BLaER1 (cell line): ENCODE results near the gene MROH7.

ENCODE experiments used
- H3K27ac ChIP-seq: shearing (Covaris generic); formaldehyde crosslinking; 2 replicates; pipeline ENCODE4 v1.8.1; 2022
- H3K27me3 ChIP-seq: shearing (Covaris generic); formaldehyde crosslinking; 2 replicates; pipeline ENCODE4 v1.8.1; 2022
- H3K36me3 ChIP-seq: shearing (Covaris generic); formaldehyde crosslinking; 2 replicates; pipeline ENCODE4 v1.8.1; 2022
- H3K4me1 ChIP-seq: shearing (Covaris generic); formaldehyde crosslinking; 2 replicates; pipeline ENCODE4 v1.8.1; 2022
- H3K4me2 ChIP-seq: shearing (Covaris generic); formaldehyde crosslinking; 2 replicates; pipeline ENCODE4 v1.8.1; 2022
- H3K4me3 ChIP-seq: shearing (Covaris generic); formaldehyde crosslinking; 2 replicates; pipeline ENCODE4 v1.8.1; 2022
- H3K9ac ChIP-seq: shearing (Covaris generic); formaldehyde crosslinking; 2 replicates; pipeline ENCODE4 v1.8.1; 2022
- H3K9me3 ChIP-seq: shearing (Covaris generic); formaldehyde crosslinking; 2 replicates; pipeline ENCODE4 v1.8.1; 2022
- H4K20me1 ChIP-seq: shearing (Covaris generic); formaldehyde crosslinking; 2 replicates; pipeline ENCODE4 v1.8.1; 2022
- Cebpa-rat ChIP-seq: shearing (Covaris generic); IDR thresholded peaks from 2 replicates; pipeline ENCODE4 v1.8.1; 2022

Gene MROH7

GRCh38 chr1:54695221-54695620, 53.6 kb downstream of the MROH7 start:
- H3K36me3 ChIP-seq: no peaks in the 10 kb centered on the region

GRCh38 chr1:54695764-54696163, 54.2 kb downstream of the MROH7 start:
- Histone ChIP-seq H3K4me1 (no peaks in the 10 kb centered on the region), H3K9ac (no peak overlapping the region), H3K4me3 (no peak overlapping the region), H3K27me3 (no peaks in the 10 kb centered on the region), H4K20me1 (no peaks in the 10 kb centered on the region), H3K4me2 (no peak overlapping the region), H3K36me3 (no peaks in the 10 kb centered on the region), H3K27ac (no peak overlapping the region), H3K9me3 (no peaks in the 10 kb centered on the region)
- TF ChIP-seq Cebpa-rat: no peak

More at GRCh38 chr1:54695221-54695620, 53.6 kb downstream of the MROH7 start:
- H3K4me3 ChIP-seq: no peak overlapping the region
- no peaks in the 10 kb centered on the region for H4K20me1 ChIP-seq
- H3K9me3 ChIP-seq: no peaks in the 10 kb centered on the region
- H3K27me3 ChIP-seq: no peaks in the 10 kb centered on the region
- no peak overlapping the region for H3K4me2 ChIP-seq
- TF ChIP-seq Cebpa-rat: no peak
- H3K27ac ChIP-seq: no peak overlapping the region
- H3K9ac ChIP-seq: no peak overlapping the region
- H3K4me1 ChIP-seq: no peaks in the 10 kb centered on the region

GRCh38 chr1:54696262-54696661, 54.7 kb downstream of the MROH7 start:
- H3K4me3 ChIP-seq: no peak overlapping the region
- no peaks in the 10 kb centered on the region for H4K20me1 ChIP-seq
- no peaks in the 10 kb centered on the region for H3K27me3 ChIP-seq
- H3K9me3 ChIP-seq: no peaks in the 10 kb centered on the region
- no peak for TF ChIP-seq Cebpa-rat
- no peaks in the 10 kb centered on the region for H3K36me3 ChIP-seq
- H3K9ac ChIP-seq: no peak overlapping the region
- H3K27ac ChIP-seq: no peak overlapping the region
- H3K4me2 ChIP-seq: no peak overlapping the region
- H3K4me1 ChIP-seq: no peaks in the 10 kb centered on the region

GRCh38 chr1:54697896-54698295, 56.3 kb downstream of the MROH7 start:
- no peak overlapping the region for H3K9ac ChIP-seq
- no peak overlapping the region for H3K27ac ChIP-seq

GRCh38 chr1:54698346-54698745, 56.8 kb downstream of the MROH7 start:
- Histone ChIP-seq H3K36me3 (no peaks in the 10 kb centered on the region), H3K9ac (no peak overlapping the region), H4K20me1 (no peaks in the 10 kb centered on the region), H3K27ac (no peak overlapping the region), H3K9me3 (no peaks in the 10 kb centered on the region), H3K4me2 (no peak overlapping the region), H3K27me3 (no peaks in the 10 kb centered on the region), H3K4me1 (no peaks in the 10 kb centered on the region), H3K4me3 (no peak overlapping the region)
- no peak for TF ChIP-seq Cebpa-rat

More at GRCh38 chr1:54697896-54698295, 56.3 kb downstream of the MROH7 start:
- Histone ChIP-seq H3K36me3 (no peaks in the 10 kb centered on the region), H3K9me3 (no peaks in the 10 kb centered on the region), H3K4me3 (no peak overlapping the region), H3K4me2 (no peak overlapping the region), H3K27me3 (no peaks in the 10 kb centered on the region), H4K20me1 (no peaks in the 10 kb centered on the region), H3K4me1 (no peaks in the 10 kb centered on the region)
- TF ChIP-seq Cebpa-rat: no peak

GRCh38 chr1:54699936-54700525, 58.4 kb downstream of the MROH7 start:
- no peak overlapping the region for H3K27ac ChIP-seq
- H3K4me1 ChIP-seq: no peaks in the 10 kb centered on the region
- no peak overlapping the region for H3K4me3 ChIP-seq
- H3K9me3 ChIP-seq: no peaks in the 10 kb centered on the region
- H3K27me3 ChIP-seq: no peaks in the 10 kb centered on the region
- TF ChIP-seq Cebpa-rat: no peak
- no peak overlapping the region for H3K4me2 ChIP-seq
- H3K36me3 ChIP-seq: no peaks in the 10 kb centered on the region
- H3K9ac ChIP-seq: no peak overlapping the region
- no peaks in the 10 kb centered on the region for H4K20me1 ChIP-seq

GRCh38 chr1:54701066-54701465, 59.5 kb downstream of the MROH7 start:
- H3K4me3 ChIP-seq: no peak overlapping the region
- H3K27me3 ChIP-seq: no peaks in the 10 kb centered on the region
- no peak overlapping the region for H3K4me2 ChIP-seq
- no peaks in the 10 kb centered on the region for H3K9me3 ChIP-seq
- H4K20me1 ChIP-seq: no peaks in the 10 kb centered on the region
- no peak overlapping the region for H3K27ac ChIP-seq
- no peaks in the 10 kb centered on the region for H3K4me1 ChIP-seq
- no peak overlapping the region for H3K9ac ChIP-seq
- H3K36me3 ChIP-seq: no peaks in the 10 kb centered on the region
- no peak for TF ChIP-seq Cebpa-rat

GRCh38 chr1:54701996-54702395, 60.4 kb downstream of the MROH7 start:
- no peak overlapping the region for H3K4me2 ChIP-seq
- no peaks in the 10 kb centered on the region for H3K9me3 ChIP-seq
- H3K4me3 ChIP-seq: no peak overlapping the region
- no peak for TF ChIP-seq Cebpa-rat
- H3K27ac ChIP-seq: no peak overlapping the region
- H3K27me3 ChIP-seq: no peaks in the 10 kb centered on the region
- no peaks in the 10 kb centered on the region for H4K20me1 ChIP-seq
- H3K36me3 ChIP-seq: no peaks in the 10 kb centered on the region
- no peaks in the 10 kb centered on the region for H3K4me1 ChIP-seq
- H3K9ac ChIP-seq: no peak overlapping the region

- Histone ChIP-seq H3K9me3 (no peaks in the 10 kb centered on the region), H3K27me3 (no peaks in the 10 kb centered on the region), H3K4me3 (no peak overlapping the region), H3K4me1 (no peaks in the 10 kb centered on the region), H3K36me3 (no peaks in the 10 kb centered on the region), H3K27ac (no peak overlapping the region), H4K20me1 (no peaks in the 10 kb centered on the region), H3K9ac (no peak overlapping the region), H3K4me2 (no peak overlapping the region)
- no peak for TF ChIP-seq Cebpa-rat
Observed at GRCh38 chr1:54703471-54703870, 61.9 kb downstream of the MROH7 start.

GRCh38 chr1:54705153-54705552, 63.6 kb downstream of the MROH7 start:
- no peak overlapping the region for H3K9ac ChIP-seq
- H3K4me3 ChIP-seq: no peak overlapping the region
- no peaks in the 10 kb centered on the region for H4K20me1 ChIP-seq
- H3K36me3 ChIP-seq: no peaks in the 10 kb centered on the region
- TF ChIP-seq Cebpa-rat: no peak
- no peak overlapping the region for H3K27ac ChIP-seq
- H3K4me2 ChIP-seq: no peak overlapping the region
- no peaks in the 10 kb centered on the region for H3K27me3 ChIP-seq
- H3K9me3 ChIP-seq: no peaks in the 10 kb centered on the region
- no peaks in the 10 kb centered on the region for H3K4me1 ChIP-seq

GRCh38 chr1:54706419-54706818, 64.8 kb downstream of the MROH7 start:
- Histone ChIP-seq H3K4me3 (no peak overlapping the region), H4K20me1 (no peaks in the 10 kb centered on the region), H3K9me3 (no peaks in the 10 kb centered on the region), H3K9ac (no peak overlapping the region), H3K27ac (no peak overlapping the region), H3K4me2 (no peak overlapping the region), H3K36me3 (no peaks in the 10 kb centered on the region), H3K4me1 (no peaks in the 10 kb centered on the region), H3K27me3 (no peaks in the 10 kb centered on the region)
- TF ChIP-seq Cebpa-rat: no peak
